HepG2 (cell line): ENCODE data around the gene ACTN2.

Experiments used
- MAFK ChIP-seq, 2 experiments: IDR thresholded peaks in 1 of 2; conservative IDR thresholded peaks in 1 of 2; 2 replicates each; pipeline ENCODE4 v1.6.1; 2011; ENCODE audit warnings: improper control_type of control experiment in 2 of 2, low read length in 2 of 2
- NFATC3 ChIP-seq: sonication (generic); formaldehyde crosslinking; IDR thresholded peaks from 2 replicates; pipeline ENCODE4 v1.5.1; 2020; ENCODE audit warnings: mild to moderate bottlenecking, missing genetic modification reagents
- TCF7L2 ChIP-seq: IDR thresholded peaks from 2 replicates; pipeline ENCODE4 v1.6.1; 2011; ENCODE audit warnings: mild to moderate bottlenecking, low read depth, low read length, moderate library complexity
- ZNF10 ChIP-seq: sonication (generic); formaldehyde crosslinking; IDR thresholded peaks from 2 replicates; pipeline ENCODE4 v1.4.0; 2020; ENCODE audit warnings: mild to moderate bottlenecking, low read depth, missing genetic modification reagents, borderline replicate concordance
- TF ChIP-seq, protein P1 (sequence below): sonication (generic); formaldehyde crosslinking; IDR thresholded peaks from 2 replicates; pipeline ENCODE4 v1.5.0; 2020; ENCODE audit warnings: mild to moderate bottlenecking, missing genetic modification reagents, moderate library complexity
- TF ChIP-seq, protein P2 (sequence below): sonication (generic); formaldehyde crosslinking; IDR thresholded peaks from 2 replicates; pipeline ENCODE4 v1.5.0; 2020; ENCODE audit warnings: mild to moderate bottlenecking, low read depth, missing genetic modification reagents, borderline replicate concordance

DNA sequence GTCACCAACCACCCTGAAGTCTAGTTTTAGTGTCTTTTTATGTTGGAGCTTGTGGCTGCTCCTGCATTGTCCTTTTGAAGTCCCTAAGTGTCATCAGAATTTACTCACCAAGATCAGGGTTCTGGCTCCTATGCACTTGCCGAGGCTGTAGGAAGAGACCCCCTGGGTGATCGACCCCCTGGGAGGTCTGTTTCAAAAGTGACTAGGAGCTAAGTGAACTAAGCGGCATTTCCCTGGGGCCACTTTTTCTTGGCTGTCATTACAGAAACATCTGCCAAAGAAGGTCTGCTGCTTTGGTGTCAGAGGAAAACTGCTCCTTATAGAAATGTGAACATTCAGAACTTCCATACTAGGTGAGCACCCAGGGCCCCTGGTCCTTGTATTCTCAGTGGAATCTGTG lies 39.4 kb downstream of the ACTN2 start:
- no peak for TF ChIP-seq NFATC3 (CRISPR knock-in tag)
- TF ChIP-seq, protein P1, sequence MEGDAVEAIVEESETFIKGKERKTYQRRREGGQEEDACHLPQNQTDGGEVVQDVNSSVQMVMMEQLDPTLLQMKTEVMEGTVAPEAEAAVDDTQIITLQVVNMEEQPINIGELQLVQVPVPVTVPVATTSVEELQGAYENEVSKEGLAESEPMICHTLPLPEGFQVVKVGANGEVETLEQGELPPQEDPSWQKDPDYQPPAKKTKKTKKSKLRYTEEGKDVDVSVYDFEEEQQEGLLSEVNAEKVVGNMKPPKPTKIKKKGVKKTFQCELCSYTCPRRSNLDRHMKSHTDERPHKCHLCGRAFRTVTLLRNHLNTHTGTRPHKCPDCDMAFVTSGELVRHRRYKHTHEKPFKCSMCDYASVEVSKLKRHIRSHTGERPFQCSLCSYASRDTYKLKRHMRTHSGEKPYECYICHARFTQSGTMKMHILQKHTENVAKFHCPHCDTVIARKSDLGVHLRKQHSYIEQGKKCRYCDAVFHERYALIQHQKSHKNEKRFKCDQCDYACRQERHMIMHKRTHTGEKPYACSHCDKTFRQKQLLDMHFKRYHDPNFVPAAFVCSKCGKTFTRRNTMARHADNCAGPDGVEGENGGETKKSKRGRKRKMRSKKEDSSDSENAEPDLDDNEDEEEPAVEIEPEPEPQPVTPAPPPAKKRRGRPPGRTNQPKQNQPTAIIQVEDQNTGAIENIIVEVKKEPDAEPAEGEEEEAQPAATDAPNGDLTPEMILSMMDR (CRISPR knock-in tag): no peak
- TF ChIP-seq, protein P2, sequence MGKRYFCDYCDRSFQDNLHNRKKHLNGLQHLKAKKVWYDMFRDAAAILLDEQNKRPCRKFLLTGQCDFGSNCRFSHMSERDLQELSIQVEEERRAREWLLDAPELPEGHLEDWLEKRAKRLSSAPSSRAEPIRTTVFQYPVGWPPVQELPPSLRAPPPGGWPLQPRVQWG (CRISPR knock-in tag): no peak
- TF ChIP-seq MAFK (conservative IDR thresholded peaks at IDR 0.05 in 1 of 2, IDR thresholded peaks at IDR 0.05 in 1 of 2; ENCODE audit: low read length in 2 of 2): no peak
- no peak for TF ChIP-seq ZNF10 (CRISPR knock-in tag)
- no peak for TF ChIP-seq TCF7L2
